Mucosa of stomach (tissue), 1 donor: ENCODE measurements around the gene NCAPH2.

Experiments
- H3K27me3 ChIP-seq: one replicate; pipeline ENCODE4 v1.7.0; 2013; ENCODE audit warnings: mild to moderate bottlenecking, low read length; ENCODE audit not compliant: control insufficient read depth, insufficient read depth
- H3K36me3 ChIP-seq: one replicate; pipeline ENCODE4 v1.7.0; 2013; ENCODE audit warnings: low read length; ENCODE audit not compliant: control insufficient read depth, insufficient read depth
- H3K4me1 ChIP-seq: one replicate; pipeline ENCODE4 v1.7.0; 2013; ENCODE audit warnings: mild to moderate bottlenecking, low read length; ENCODE audit not compliant: control insufficient read depth, insufficient read depth
- H3K4me3 ChIP-seq: one replicate; pipeline ENCODE4 v1.7.0; 2013; ENCODE audit warnings: low read length
- H3K9ac ChIP-seq: one replicate; pipeline ENCODE4 v1.7.0; 2013; ENCODE audit warnings: mild to moderate bottlenecking, low read length, moderate library complexity
- H3K9me3 ChIP-seq: one replicate; pipeline ENCODE4 v1.7.0; 2013; ENCODE audit warnings: mild to moderate bottlenecking, low read length, moderate library complexity; ENCODE audit not compliant: control insufficient read depth
- donor health status: Pancreatic carcinoma.

The NCAPH2 gene

GRCh38 chr22:50526108-50526833, 18.2 kb downstream of the NCAPH2 start:
- H3K36me3 ChIP-seq, result peaks cover 19% of the 10 kb centered on the region
- H3K27me3 ChIP-seq, result no peaks in the 10 kb centered on the region
- H3K4me3 ChIP-seq, result peak overlapping the region; percentile 63
- H3K9me3 ChIP-seq, result no peaks in the 10 kb centered on the region
- H3K9ac ChIP-seq, result peak overlapping the region; percentile 70
- H3K4me1 ChIP-seq, result peaks cover 51% of the 10 kb centered on the region

GRCh38 chr22:50526834-50527801, 19.1 kb downstream of the NCAPH2 start:
- H3K9ac ChIP-seq, result peak overlapping the region; percentile 70

GRCh38 chr22:50527921-50528681, 20.1 kb downstream of the NCAPH2 start:
- peaks cover 7% of the 10 kb centered on the region for H3K36me3 ChIP-seq
- no peak overlapping the region for H3K4me3 ChIP-seq
- no peak overlapping the region for H3K9ac ChIP-seq
- H3K27me3 ChIP-seq, result no peaks in the 10 kb centered on the region
- H3K4me1 ChIP-seq, result peaks cover 63% of the 10 kb centered on the region
- H3K9me3 ChIP-seq, result no peaks in the 10 kb centered on the region

More at GRCh38 chr22:50526834-50527801, 19.1 kb downstream of the NCAPH2 start:
- Histone ChIP-seq H3K36me3 (peaks cover 17% of the 10 kb centered on the region), H3K4me1 (peaks cover 57% of the 10 kb centered on the region), H3K9me3 (no peaks in the 10 kb centered on the region), H3K4me3 (peak overlapping the region; percentile 63), H3K27me3 (no peaks in the 10 kb centered on the region)

- H3K4me3 ChIP-seq, result no peak overlapping the region
- H3K9ac ChIP-seq, result peak overlapping the region; percentile 99
- H3K36me3 ChIP-seq, result no peaks in the 10 kb centered on the region
- peaks cover 61% of the 10 kb centered on the region for H3K4me1 ChIP-seq
- no peaks in the 10 kb centered on the region for H3K27me3 ChIP-seq
- no peaks in the 10 kb centered on the region for H3K9me3 ChIP-seq
Measured at GRCh38 chr22:50528682-50529415, 20.8 kb downstream of the NCAPH2 start.

- Histone ChIP-seq H3K27me3 (no peaks in the 10 kb centered on the region), H3K9ac (peak overlapping the region; percentile 99), H3K36me3 (no peaks in the 10 kb centered on the region), H3K4me1 (peaks cover 55% of the 10 kb centered on the region), H3K4me3 (peak overlapping the region; percentile 14), H3K9me3 (no peaks in the 10 kb centered on the region)
Measured at GRCh38 chr22:50529416-50529896, 21.4 kb downstream of the NCAPH2 start.

- Histone ChIP-seq H3K4me1 (peaks cover 49% of the 10 kb centered on the region), H3K4me3 (peak within 1 kb of the TSS; percentile 89), H3K9me3 (no peaks in the 10 kb centered on the region), H3K36me3 (no peaks in the 10 kb centered on the region), H3K27me3 (no peaks in the 10 kb centered on the region), H3K9ac (peak within 1 kb of the TSS; percentile 99)
Measured at GRCh38 chr22:50529897-50530579, 22.0 kb downstream of the NCAPH2 start, which contains the start of gene TYMP. TYMP (minus strand) TSS chr22:50530012; CDS start chr22:50529709, 303 bp downstream.

GRCh38 chr22:50530580-50530876, 22.5 kb downstream of the NCAPH2 start:
- Histone ChIP-seq H3K4me1 (peaks cover 47% of the 10 kb centered on the region), H3K27me3 (no peaks in the 10 kb centered on the region), H3K36me3 (no peaks in the 10 kb centered on the region), H3K9ac (peak overlapping the region; percentile 99), H3K9me3 (no peaks in the 10 kb centered on the region), H3K4me3 (peak overlapping the region; percentile 60)

- Histone ChIP-seq H3K4me1 (peaks cover 47% of the 10 kb centered on the region), H3K36me3 (no peaks in the 10 kb centered on the region), H3K27me3 (no peaks in the 10 kb centered on the region), H3K9ac (peak overlapping the region; percentile 99), H3K9me3 (no peaks in the 10 kb centered on the region), H3K4me3 (peak overlapping the region; percentile 89)
Measured at GRCh38 chr22:50530877-50531545, 23.0 kb downstream of the NCAPH2 start.

- peak overlapping the region; percentile 89 for H3K4me3 ChIP-seq
- H3K9me3 ChIP-seq, result no peaks in the 10 kb centered on the region
- H3K27me3 ChIP-seq, result no peaks in the 10 kb centered on the region
- no peaks in the 10 kb centered on the region for H3K36me3 ChIP-seq
- peaks cover 45% of the 10 kb centered on the region for H3K4me1 ChIP-seq
- H3K9ac ChIP-seq, result peak overlapping the region; percentile 99
Measured at GRCh38 chr22:50531546-50531961, 23.5 kb downstream of the NCAPH2 start.

- H3K36me3 ChIP-seq, result no peaks in the 10 kb centered on the region
- peaks cover 39% of the 10 kb centered on the region for H3K4me1 ChIP-seq
- peak overlapping the region; percentile 19 for H3K4me3 ChIP-seq
- H3K9ac ChIP-seq, result peak overlapping the region; percentile 99
- H3K9me3 ChIP-seq, result no peaks in the 10 kb centered on the region
- H3K27me3 ChIP-seq, result no peaks in the 10 kb centered on the region
Measured at GRCh38 chr22:50531962-50532674, 24.1 kb downstream of the NCAPH2 start.
